Activated CD8-positive, alpha-beta T cell treated with anti-CD3 and anti-CD28 coated beads for 36 hours (primary cell): Measurements from ENCODE around the gene PTPRD. TPM values are rescaled to one million over a fixed set of nuclear protein-coding genes. Genes with fewer than 3 reads are reported as not detected.

ENCODE experiments used
- ATAC-seq: fragments of 200-7000 bp; cut with Tn5 transposase; one replicate; pipeline ENCODE4 v1.10.0; 2021; ENCODE audit warnings: mild to moderate bottlenecking, moderate library complexity
- CTCF ChIA-PET: fragments of 350-600 bp; sonication (Branson Sonifier 250); formaldehyde crosslinking; loops from one replicate; lab custom pipeline; 2021; ENCODE audit warnings: antibody characterized with exemption; lab: Charles Lee
- POLR2A ChIA-PET: fragments of 350-600 bp; sonication (Branson Sonifier 250); formaldehyde crosslinking; loops from one replicate; lab custom pipeline; 2021; ENCODE audit warnings: antibody characterized with exemption; lab: Charles Lee
- DNase-seq: peaks from one replicate; pipeline ENCODE4 v3.0.0-alpha.2; 2020
- H3K27ac Mint-ChIP-seq: one replicate; pipeline ENCODE4 v1.8.0; 2021; ENCODE audit warnings: mild to moderate bottlenecking, mixed read lengths
- H3K27me3 Mint-ChIP-seq: one replicate; pipeline ENCODE4 v1.8.0; 2021; ENCODE audit warnings: mixed read lengths
- H3K36me3 Mint-ChIP-seq: one replicate; pipeline ENCODE4 v1.8.0; 2021; ENCODE audit warnings: low read depth, mixed read lengths
- H3K4me1 Mint-ChIP-seq: one replicate; pipeline ENCODE4 v1.8.0; 2021; ENCODE audit warnings: low read depth, mixed read lengths
- H3K4me3 Mint-ChIP-seq: one replicate; pipeline ENCODE4 v1.8.0; 2021; ENCODE audit warnings: mild to moderate bottlenecking, moderate library complexity, mixed read lengths
- H3K9me3 Mint-ChIP-seq: one replicate; pipeline ENCODE4 v1.8.0; 2021; ENCODE audit warnings: mixed read lengths
- intact Hi-C: fragments of 100-400 bp; cut with micrococcal nuclease; formaldehyde crosslinking; loops from one replicate; pipeline ENCODE4 v1.10.0; 2022
- total RNA-seq, 2 experiments: library from RNA; stranded (reverse); gene quantifications; one replicate each; pipeline ENCODE4 v1.2.3, GENCODE V29; 2021
- TF ChIP-seq, protein P1 (sequence below): fragments of 200-600 bp; IDR thresholded peaks from one replicate; pipeline ENCODE4 v1.8.0; 2022; ENCODE audit warnings: antibody characterized with exemption, mild to moderate bottlenecking

Gene PTPRD
- total RNA-seq, 2 experiments from 2014 or later = not detected

DNA sequence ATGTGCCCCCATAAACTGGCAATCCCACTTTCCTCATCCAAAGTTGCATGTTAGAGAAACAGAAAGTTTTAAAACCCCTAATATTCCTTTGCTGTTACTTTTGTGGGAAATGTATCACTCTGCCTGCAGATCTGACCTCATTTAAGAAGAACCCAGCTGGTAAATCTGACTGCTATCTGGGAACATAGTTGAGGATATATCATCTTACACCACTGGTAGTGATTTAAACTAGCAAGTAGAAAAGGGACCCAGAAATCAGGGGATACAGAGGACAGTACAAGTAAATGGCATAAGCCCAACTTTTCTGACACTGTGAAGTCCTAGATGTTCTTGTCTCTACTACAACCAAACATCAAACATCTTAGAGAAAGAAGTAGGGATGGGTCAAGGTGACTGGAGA lies 1752.7 kb downstream of the PTPRD start:
- Mint-ChIP-seq H3K4me1 (peaks cover 7% of the 10 kb centered on the region), H3K27me3 (peaks cover 30% of the 10 kb centered on the region), H3K4me3 (no peak overlapping the region), H3K9me3 (no peaks in the 10 kb centered on the region), H3K27ac (no peak overlapping the region), H3K36me3 (no peaks in the 10 kb centered on the region)
- POLR2A ChIA-PET = no interaction called here
- TF ChIP-seq, protein P1, sequence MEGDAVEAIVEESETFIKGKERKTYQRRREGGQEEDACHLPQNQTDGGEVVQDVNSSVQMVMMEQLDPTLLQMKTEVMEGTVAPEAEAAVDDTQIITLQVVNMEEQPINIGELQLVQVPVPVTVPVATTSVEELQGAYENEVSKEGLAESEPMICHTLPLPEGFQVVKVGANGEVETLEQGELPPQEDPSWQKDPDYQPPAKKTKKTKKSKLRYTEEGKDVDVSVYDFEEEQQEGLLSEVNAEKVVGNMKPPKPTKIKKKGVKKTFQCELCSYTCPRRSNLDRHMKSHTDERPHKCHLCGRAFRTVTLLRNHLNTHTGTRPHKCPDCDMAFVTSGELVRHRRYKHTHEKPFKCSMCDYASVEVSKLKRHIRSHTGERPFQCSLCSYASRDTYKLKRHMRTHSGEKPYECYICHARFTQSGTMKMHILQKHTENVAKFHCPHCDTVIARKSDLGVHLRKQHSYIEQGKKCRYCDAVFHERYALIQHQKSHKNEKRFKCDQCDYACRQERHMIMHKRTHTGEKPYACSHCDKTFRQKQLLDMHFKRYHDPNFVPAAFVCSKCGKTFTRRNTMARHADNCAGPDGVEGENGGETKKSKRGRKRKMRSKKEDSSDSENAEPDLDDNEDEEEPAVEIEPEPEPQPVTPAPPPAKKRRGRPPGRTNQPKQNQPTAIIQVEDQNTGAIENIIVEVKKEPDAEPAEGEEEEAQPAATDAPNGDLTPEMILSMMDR = no peak
- CTCF ChIA-PET = no interaction called here
- no peak for DNase-seq
- ATAC-seq = no peak
- intact Hi-C loops = no loop called here

DNA sequence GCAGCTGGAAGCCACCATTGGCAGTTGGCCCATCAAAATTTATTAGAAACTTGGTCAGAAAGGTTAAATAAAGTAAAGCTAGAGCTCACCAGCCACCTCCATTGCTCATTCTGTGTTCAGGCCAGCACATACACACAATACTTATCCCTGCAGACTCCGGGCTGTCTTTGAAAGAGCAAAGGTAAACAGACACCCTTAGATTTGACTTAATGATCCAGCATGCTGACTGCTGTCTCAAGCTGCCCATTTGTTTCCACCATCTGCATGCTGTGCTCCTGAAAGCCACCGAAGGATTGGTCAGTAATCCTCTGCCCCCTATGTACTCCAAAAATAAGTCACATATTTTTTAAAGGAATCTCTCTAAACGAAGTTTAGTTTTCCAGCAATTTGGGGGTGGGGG lies 1753.4 kb downstream of the PTPRD start:
- Mint-ChIP-seq H3K4me1 (peaks cover 7% of the 10 kb centered on the region), H3K27me3 (peaks cover 34% of the 10 kb centered on the region)

DNA sequence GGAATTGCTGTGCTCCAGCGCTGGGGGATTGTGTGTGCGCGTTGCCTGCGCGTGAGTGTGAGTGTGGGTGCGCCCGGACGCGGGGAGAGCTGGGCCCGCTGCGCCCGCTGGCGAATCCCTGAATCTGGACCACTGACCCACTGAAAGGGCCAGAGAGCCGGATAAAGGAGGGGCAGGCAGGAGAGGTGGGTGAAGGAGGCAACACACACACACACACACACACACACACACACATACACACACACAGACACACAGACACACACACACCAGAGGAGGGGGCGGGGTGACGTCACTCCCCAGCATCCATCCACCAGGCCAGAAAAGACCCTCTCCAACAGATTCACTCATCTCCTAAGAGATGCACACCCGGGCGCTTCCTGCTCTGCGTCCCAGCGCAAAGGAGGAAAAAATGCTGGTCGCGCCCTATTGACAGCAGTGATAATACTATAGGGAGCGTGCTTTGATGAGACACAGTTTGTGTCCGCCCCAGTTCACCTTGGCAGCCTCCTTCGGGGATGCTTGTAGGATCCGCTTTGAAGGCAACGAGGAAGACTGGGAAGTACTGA lies 1754.1 kb downstream of the PTPRD start:
- intact Hi-C loops = no loop called here

More for the DNA sequence above, 1753.4 kb downstream of the PTPRD start:
- DNase-seq (no peak), ATAC-seq (no peak)
- intact Hi-C loops = no loop called here
- TF ChIP-seq, protein P1 = no peak
- no peaks in the 10 kb centered on the region for H3K9me3 Mint-ChIP-seq
- H3K4me3 Mint-ChIP-seq = no peak overlapping the region
- ChIA-PET CTCF (no interaction called here), POLR2A (no interaction called here)
- no peak overlapping the region for H3K27ac Mint-ChIP-seq
- H3K36me3 Mint-ChIP-seq = no peaks in the 10 kb centered on the region

DNA sequence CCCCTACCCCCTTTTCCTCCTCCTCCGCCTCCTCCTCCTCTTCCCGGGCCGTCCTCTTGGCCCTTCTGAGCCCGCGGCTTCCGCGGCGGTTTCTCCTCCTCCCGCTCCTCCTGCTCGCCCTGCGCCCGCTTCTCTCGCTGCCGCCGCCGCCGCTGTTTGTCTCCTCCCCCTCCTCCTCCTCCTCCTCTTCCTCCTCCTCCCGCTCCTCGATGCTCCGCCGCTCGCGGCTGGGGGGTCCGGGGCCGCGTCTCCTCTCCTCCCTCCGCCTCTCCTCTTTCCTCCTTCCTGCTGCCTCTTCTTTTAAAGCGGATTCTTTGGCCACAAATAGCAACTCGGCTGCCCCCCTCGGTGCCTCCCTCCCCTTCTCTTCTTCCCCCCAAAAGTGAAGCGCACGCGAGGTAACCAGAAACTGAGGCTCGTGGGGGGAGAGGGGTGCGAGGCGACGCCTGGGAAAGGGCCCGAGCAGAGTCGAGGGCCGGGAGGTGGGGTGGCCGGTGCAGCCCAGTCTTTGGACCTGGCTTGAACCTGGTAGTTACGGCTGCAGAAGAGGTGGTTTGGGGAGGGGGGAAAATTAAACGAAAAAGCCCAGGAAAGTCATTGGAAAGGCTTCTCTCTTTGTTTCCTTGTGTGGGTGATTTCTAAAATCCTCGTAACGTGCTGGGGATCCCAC lies 1754.7 kb downstream of the PTPRD start:
- ATAC-seq = peak; percentile 30
- H3K27me3 Mint-ChIP-seq = peaks cover 38% of the 10 kb centered on the region
- peaks cover 7% of the 10 kb centered on the region for H3K4me1 Mint-ChIP-seq
- peak overlapping the region; percentile 37 for H3K4me3 Mint-ChIP-seq
- TF ChIP-seq, protein P1 = no peak
- DNase-seq = peak; percentile 14
- CTCF ChIA-PET = no interaction called here
- H3K9me3 Mint-ChIP-seq = no peaks in the 10 kb centered on the region
- intact Hi-C loops = no loop called here
- POLR2A ChIA-PET = no interaction called here
- no peaks in the 10 kb centered on the region for H3K36me3 Mint-ChIP-seq
- H3K27ac Mint-ChIP-seq = no peak overlapping the region

More for the DNA sequence above, 1754.1 kb downstream of the PTPRD start:
- ATAC-seq = no peak
- no peak overlapping the region for H3K27ac Mint-ChIP-seq
- no peaks in the 10 kb centered on the region for H3K36me3 Mint-ChIP-seq
- ChIA-PET CTCF (no interaction called here), POLR2A (no interaction called here)
- H3K4me3 Mint-ChIP-seq = peak overlapping the region; percentile 37
- H3K9me3 Mint-ChIP-seq = no peaks in the 10 kb centered on the region
- H3K4me1 Mint-ChIP-seq = peaks cover 7% of the 10 kb centered on the region
- peaks cover 38% of the 10 kb centered on the region for H3K27me3 Mint-ChIP-seq
- TF ChIP-seq, protein P1 = no peak
- DNase-seq = no peak
